CD4-positive, alpha-beta T cell treated with Interleukin-6 at 100 ng/mL for 8 hours (primary cell): Measurements from ENCODE around the gene CDH4.

Experiments
- DNase-seq: peaks from one replicate; pipeline ENCODE4 v3.0.0-alpha.2; 2020; ENCODE audit warnings: mixed read lengths, low spot score

The CDH4 gene

GRCh38 chr20:61356196-61356595, 104.1 kb downstream of the CDH4 start:
- DNase-seq: no peak

DNA sequence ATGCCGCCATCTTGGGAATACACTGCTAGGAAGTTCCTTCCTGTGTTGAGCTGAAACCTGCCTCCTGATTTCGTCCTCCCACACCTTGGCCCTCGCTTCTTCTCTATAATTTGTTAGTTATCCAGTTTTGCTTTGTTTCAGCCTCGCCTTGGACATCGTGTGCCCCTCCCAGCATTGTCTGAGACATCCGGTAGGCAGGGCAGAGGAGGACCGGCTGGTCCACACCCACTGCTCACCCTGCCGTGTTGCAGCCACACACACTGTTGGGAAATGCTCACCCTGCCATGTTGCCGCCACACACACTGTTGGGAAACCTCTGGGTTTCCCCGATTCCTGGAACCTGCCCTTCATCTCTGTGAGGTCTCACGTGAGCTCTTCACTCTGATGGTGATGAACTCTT, 105.1 kb downstream of the CDH4 start:
- DNase-seq: no peak

GRCh38 chr20:61359254-61359653, 107.2 kb downstream of the CDH4 start:
- DNase-seq: no peak

- no peak for DNase-seq
These were observed 108.2 kb downstream of the CDH4 start for GRCh38 chr20:61360296-61360695.

- no peak for DNase-seq
These were observed 108.9 kb downstream of the CDH4 start for GRCh38 chr20:61360940-61361339.

GRCh38 chr20:61361501-61361900, 109.4 kb downstream of the CDH4 start:
- DNase-seq: no peak

GRCh38 chr20:61364147-61364546, 112.1 kb downstream of the CDH4 start:
- DNase-seq: no peak

DNA sequence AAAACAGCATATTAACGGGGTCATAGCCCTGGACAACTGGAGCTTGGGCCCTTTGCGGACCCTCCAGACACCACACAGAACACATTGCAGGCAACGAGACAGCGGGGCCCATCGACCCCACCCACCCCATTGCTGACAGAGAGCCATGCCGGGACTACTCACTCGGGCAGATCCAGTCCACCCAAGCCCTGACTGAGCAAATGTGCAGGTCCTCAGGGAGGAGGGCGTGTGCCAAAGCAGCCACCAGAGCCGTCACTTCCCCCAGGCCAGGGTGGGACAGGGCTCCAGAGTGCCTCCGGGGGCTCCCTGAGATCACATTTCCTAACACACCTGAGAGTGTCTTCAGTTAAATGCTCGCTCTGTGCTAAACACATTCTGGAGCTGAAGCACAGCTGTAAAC, 114.9 kb downstream of the CDH4 start:
- DNase-seq: no peak

- no peak for DNase-seq
These were observed 117.9 kb downstream of the CDH4 start for GRCh38 chr20:61369731-61370520.

DNA sequence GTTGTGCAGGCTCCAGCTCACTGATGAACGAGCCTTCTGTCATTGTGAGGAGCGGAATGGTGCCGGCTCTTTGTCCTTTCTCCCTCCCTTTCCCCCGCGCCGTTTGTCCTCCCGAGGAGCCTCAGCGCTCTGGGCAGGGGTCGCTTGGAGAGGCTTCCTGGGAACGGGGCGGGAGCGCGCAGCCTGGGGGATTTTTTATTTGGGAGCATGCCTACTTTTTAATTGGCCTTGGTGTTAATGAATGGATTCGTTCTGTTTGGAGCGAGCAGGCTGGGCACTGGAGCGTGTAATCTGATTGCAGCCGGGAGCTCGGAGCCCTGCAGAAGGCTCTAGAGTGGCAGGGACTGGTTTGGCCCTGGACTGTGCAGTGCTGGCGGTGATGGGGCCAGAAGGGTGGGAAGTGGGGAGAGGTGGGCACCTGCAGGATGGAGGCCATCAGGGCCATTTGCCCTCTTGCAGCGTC, 118.8 kb downstream of the CDH4 start:
- DNase-seq: no peak

GRCh38 chr20:61371501-61372136, 119.6 kb downstream of the CDH4 start:
- DNase-seq: no peak

DNA sequence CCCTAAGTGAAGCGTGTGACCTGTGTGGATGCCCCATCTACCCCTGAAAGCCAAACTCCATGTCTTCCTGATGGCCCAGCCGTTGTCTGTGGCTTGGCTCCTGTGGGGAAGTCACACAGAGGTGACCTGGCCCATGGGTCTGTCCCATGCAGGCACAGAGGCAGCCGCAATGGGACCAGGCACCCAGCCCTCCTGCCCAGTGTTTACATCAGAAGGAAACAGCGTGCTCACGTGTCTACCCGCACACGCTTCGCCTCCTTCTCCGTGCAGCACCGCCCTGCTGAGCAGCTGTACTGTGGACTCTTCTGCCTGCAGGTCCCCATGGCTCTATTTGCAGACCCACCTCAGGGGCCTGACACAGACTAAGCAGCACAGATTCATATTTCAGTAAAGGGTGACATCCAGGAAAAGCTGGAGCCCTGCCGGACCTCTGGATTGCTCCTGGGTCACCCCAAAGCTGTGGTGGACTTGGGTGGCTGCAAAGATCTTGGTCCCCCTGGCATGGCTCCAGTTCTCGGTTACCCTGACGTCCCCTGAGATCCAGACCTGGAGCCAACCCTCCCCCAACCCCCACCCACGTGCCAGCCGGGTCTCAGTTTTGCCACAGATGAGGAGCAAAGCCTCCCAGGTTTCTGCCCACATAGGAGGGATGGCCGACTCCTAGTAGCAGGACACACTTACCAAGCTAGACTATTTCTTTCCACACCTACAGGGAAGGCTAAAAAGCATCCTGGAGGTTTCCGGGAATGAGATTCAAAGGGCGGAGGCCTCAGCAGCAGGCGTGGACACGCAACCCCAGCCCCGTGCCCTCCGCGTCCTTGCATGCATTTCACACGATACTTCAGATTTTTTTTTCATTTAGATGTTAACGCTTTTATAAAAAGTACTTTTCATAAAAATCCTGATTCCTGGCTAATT, 120.3 kb downstream of the CDH4 start:
- DNase-seq: no peak

GRCh38 chr20:61373055-61373399, 121.0 kb downstream of the CDH4 start:
- no peak for DNase-seq

DNA sequence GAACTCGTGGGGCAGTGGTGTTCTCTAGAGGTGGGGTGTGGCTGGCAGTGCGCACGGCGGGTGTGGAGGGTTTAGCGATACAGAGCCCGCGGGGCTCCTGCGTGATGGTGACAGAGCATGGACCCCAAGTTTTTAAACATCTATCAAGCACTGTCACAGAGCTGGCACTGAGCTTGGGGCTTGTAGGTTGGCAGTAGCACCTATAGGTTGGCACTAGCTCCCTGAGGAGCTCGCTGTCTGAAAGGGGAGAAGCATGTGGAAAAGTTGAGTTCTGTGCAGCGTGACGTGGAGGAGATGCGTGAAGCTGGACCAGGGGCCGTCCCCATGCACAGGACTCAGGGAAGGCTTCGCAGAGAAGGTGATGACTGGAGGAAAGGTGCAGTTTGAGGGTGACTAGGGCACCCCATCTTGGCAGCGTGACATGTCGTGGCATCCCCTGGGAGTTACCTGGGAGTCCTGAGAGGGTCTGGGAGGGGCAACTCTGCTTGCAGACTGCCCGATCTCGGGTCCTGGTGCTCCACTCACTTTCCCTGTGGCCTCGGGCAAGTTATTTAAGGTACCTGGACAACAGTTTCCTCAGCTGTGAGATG, 122.0 kb downstream of the CDH4 start:
- DNase-seq: no peak

GRCh38 chr20:61376541-61377240, 124.6 kb downstream of the CDH4 start:
- DNase-seq: no peak

DNA sequence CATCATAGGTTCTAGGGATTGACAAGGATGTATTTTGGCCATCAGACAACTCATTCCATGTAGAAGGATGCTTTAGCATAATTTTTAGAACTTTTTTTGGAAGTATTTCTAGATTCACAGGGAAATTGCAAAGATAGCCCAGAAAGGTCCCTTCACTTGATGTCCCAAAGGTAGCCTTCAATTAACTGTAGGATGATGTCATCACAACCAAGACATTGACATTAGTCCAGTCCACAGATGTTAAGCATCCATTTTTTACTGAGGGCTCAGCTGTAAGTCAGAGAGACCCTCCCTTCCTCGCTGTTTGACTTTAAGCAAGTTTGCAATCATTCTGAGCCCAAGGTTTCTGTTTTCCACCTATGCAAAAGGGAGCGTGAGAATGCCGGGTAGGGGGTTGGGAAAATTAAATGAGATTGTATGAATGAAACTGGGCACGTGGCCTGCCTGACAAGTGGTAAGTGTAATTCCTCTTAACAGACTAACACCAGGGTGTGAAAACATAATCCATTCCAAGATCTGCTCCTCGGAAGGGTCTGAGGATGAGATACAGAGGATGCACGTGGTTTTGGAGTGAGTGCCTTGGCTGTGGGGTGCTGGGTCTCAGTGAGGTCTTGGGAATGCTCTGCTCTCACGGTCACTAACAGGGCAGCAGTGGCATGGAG, 126.8 kb downstream of the CDH4 start:
- no peak for DNase-seq

DNA sequence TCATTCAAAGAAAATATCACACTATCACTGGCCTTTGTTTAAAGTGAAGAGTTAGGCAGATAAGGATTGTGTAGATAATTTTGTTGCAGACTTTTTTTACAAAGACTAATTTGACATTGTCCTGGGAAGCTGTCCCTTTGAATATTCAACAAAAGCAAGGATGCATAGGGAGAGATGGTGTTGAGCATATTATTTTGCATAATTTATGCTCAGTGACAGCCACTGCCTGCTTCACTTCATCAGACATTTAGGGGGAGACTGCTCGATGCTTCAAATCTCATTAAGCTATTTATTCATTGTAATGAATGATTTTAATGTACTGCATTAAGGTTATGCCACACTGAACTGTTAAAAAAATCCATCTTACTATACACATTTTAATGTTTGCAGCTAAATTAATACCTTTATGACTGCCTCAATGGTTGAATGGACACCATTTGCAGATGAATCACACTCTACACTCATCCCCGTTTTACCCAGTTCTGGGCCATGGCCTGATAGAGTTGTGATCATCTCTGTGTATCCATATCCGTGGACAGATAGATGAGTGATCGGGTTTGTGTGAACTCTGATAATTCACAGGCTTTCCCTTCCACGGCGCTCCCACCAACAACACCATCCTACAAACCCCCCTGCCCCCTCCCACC, 128.0 kb downstream of the CDH4 start:
- no peak for DNase-seq

GRCh38 chr20:61380545-61380915, 128.5 kb downstream of the CDH4 start:
- no peak for DNase-seq

DNA sequence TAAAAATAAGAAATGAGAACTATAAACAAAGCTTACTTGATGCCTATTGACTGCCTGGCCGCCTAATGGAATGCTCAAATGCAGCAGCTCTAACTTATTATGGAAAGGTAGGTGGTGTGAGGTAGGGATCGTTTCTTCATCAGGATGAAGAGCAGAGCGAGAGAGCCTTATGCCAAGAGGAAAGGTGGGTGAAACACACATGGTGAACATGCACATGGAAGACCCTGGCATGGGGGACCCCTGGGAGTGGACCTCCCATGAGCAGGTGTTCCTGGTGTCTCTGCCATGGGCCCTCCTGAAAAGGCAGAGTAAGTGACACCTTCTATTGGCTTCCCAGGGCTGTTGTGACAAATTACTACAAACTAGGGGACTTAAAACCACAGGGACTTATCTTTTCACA, 130.1 kb downstream of the CDH4 start:
- no peak for DNase-seq

- DNase-seq: no peak
These were observed 133.2 kb downstream of the CDH4 start for GRCh38 chr20:61385296-61385695.

DNA sequence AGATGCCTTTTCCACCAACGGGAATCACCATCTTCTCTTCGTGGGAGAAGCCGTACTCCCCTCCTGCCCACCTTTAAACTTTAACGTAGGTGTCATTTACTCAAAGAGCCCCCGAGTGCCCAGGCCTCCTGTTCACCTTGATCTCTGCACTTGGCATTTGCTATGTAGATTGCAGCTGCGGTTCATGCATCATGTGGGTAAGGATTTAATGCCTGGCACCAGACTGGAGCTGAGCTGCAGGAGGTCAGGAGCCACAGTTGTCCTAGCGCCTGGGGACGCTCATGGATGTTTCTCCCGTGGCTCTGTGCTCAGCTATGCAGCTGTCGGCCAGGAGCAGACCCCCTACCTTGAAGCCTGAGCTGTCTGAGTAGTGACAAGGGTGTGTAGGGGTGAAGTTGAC, 133.7 kb downstream of the CDH4 start:
- no peak for DNase-seq
